Umbilical cord (tissue), 1 donor: ENCODE data around the gene ITPKA. TPM values are rescaled to one million over a fixed set of nuclear protein-coding genes. Genes with fewer than 3 reads are reported as not detected.

Experiments
- total RNA-seq: library from RNA; depleted of rRNA; stranded (reverse); fragments of >200 nt; gene quantifications from one replicate; pipeline ENCODE4 v1.2.3, GENCODE V29; 2014; ENCODE audit warnings: low replicate concordance; ENCODE audit not compliant: insufficient read depth

ITPKA gene
- total RNA-seq, 1 donor from 2014 or later, result 24.1 TPM

Other genes starting within 250 kb of the ITPKA start
- gene OIP5, start 161.3 kb upstream of the ITPKA start, total RNA-seq, result 1.4 TPM
- gene NUSAP1, start 161.0 kb upstream of the ITPKA start, total RNA-seq, result 15.9 TPM
- gene NDUFAF1, start 91.4 kb upstream of the ITPKA start, total RNA-seq, result 26.0 TPM
- gene RTF1, start 76.8 kb upstream of the ITPKA start, total RNA-seq, result 16.4 TPM
- 4.3 TPM for gene LTK, start 20.0 kb downstream of the ITPKA start, total RNA-seq
- gene RPAP1, start 50.4 kb downstream of the ITPKA start, total RNA-seq, result 22.9 TPM
- gene TYRO3, start 65.3 kb downstream of the ITPKA start, total RNA-seq, result 5.5 TPM
- 208 TPM for gene MGA, start 166.5 kb downstream of the ITPKA start, total RNA-seq